Uterus (tissue), 2 donors: Measurements from ENCODE around the gene CAMK2G.

Experiments
- CTCF ChIP-seq, 4 experiments: fragments of 200-600 bp in 2 of 4; fragments of 450-650 bp in 2 of 4; sonication (generic) in 2 of 4; IDR thresholded peaks; one replicate each; pipeline ENCODE4 v1.5.1; 2016 to 2019; ENCODE audit warnings: antibody characterized with exemption in 4 of 4, mild to moderate bottlenecking in 2 of 4, moderate library complexity in 1 of 4
- POLR2A ChIP-seq, 2 donors: fragments of 450-650 bp; IDR thresholded peaks; one replicate each; pipeline ENCODE4 v1.6.1; 2016; ENCODE audit warnings: antibody characterized with exemption in 2 of 2, mild to moderate bottlenecking in 1 of 2, moderate library complexity in 1 of 2

DNA sequence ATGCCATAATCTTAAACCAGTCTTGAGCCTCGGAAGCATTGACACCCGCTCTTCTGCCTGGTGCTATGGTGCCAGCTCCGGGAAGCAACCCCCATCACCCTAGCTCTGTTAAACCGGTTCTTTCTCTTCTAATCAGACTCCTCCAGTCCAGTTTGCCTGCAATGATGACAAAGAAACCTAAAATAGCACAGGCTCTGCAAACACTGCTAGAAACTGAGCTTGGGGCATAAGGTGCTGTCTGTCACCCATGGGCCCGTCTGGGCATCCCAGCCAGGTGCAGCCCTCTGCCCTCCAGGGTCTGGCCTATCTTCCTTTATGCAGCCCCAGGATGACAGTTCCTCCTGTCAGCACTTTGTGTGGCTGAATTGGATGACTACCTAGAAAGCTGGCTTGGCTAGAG, 14.2 kb upstream of the CAMK2G start:
- no peak for TF ChIP-seq POLR2A (IDR thresholded peaks at IDR 0.05)
- no peak for TF ChIP-seq CTCF (IDR thresholded peaks at IDR 0.05)
